Vagina (tissue), 2 donors: ENCODE measurements around the gene KIF3A.

Experiments
- POLR2A ChIP-seq, 2 donors: fragments of 450-650 bp; IDR thresholded peaks; one replicate each; pipeline ENCODE4 v1.6.1; 2017; ENCODE audit warnings: antibody characterized with exemption in 2 of 2, mild to moderate bottlenecking in 2 of 2, moderate library complexity in 2 of 2
- POLR2AphosphoS5 ChIP-seq, 2 donors: sonication (generic); formaldehyde crosslinking; IDR thresholded peaks; one replicate each; pipeline ENCODE4 v1.9.0; 2017; ENCODE audit warnings: antibody characterized with exemption in 2 of 2, mild to moderate bottlenecking in 2 of 2, low read depth in 1 of 2; ENCODE audit not compliant: insufficient read depth in 1 of 2

DNA sequence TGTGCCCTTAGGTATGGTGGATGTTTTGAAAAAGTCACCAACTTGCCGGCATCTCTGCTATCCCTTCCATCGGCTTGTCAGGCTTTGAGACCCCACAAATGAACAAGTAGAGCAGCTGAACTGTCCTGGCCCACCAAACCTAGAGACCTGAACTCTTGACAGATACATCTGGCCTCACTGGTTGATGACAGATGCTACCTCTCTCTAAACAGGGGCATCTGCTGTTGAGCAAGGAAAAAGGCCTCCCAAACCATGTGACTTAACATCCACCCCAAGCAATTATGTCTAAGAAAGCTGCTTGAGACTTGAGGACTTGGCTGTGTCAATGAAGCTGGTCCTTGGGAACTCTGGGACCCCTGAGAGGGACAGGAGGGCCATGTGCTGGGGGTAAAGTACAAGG lies 12.2 kb upstream of the KIF3A start:
- TF ChIP-seq POLR2AphosphoS5 (IDR thresholded peaks at IDR 0.05; ENCODE audit: insufficient read depth in 1 of 2, low read depth in 1 of 2) (no peak), POLR2A (IDR thresholded peaks at IDR 0.05) (no peak)
